GM23248 (cell line): ENCODE measurements around the gene SDE2.

Source experiments
- EZH2 ChIP-seq: fragments of 200-600 bp; sonication (generic); IDR thresholded peaks from 2 replicates; pipeline ENCODE4 v1.6.1; 2018; ENCODE audit warnings: antibody characterized with exemption, mild to moderate bottlenecking; ENCODE audit not compliant: insufficient read depth, poor library complexity, severe bottlenecking
- EZH2phosphoT487 ChIP-seq: fragments of 200-600 bp; sonication (generic); IDR thresholded peaks from 2 replicates; pipeline ENCODE4 v1.6.1; 2018; ENCODE audit warnings: antibody characterized with exemption, moderate library complexity, mild to moderate bottlenecking, low read depth; ENCODE audit not compliant: insufficient read depth

- TF ChIP-seq EZH2phosphoT487 (no peak), EZH2 (no peak)
These were observed 57.8 kb downstream of the SDE2 start, which contains the start of gene LEFTY2 for GRCh38 chr1:225941187-225941941.
